Fibroblast of villous mesenchyme (primary cell): ENCODE measurements around the gene CPT2. TPM values are rescaled to one million over a fixed set of nuclear protein-coding genes. Genes with fewer than 3 reads are reported as not detected.

Experiments used
- DNase-seq: peaks from one replicate; pipeline ENCODE4 v3.0.0-alpha.2; 2010; ENCODE audit warnings: low read depth
- H3K4me3 ChIP-seq: 2 replicates; pipeline ENCODE4 v1.5.1; 2011; ENCODE audit warnings: low read depth, mild to moderate bottlenecking, low read length
- CTCF ChIP-seq: IDR thresholded peaks from 2 replicates; pipeline ENCODE4 v1.5.1; 2012; ENCODE audit warnings: low read depth, mild to moderate bottlenecking, low read length; ENCODE audit not compliant: insufficient read depth
- total RNA-seq: library from RNA; depleted of rRNA; stranded (reverse); fragments of >200 nt; gene quantifications from 2 replicates; pipeline ENCODE4 v1.2.3, GENCODE V29; 2012

The CPT2 gene
- total RNA-seq, 1 donor, result 19.0 TPM

- no peak for TF ChIP-seq CTCF
- DNase-seq, result no peak
- H3K4me3 ChIP-seq, result no peak overlapping the region
Observed at GRCh38 chr1:53214376-53214940, 17.8 kb downstream of the CPT2 start.

GRCh38 chr1:53218201-53218600 lies 21.6 kb downstream of the CPT2 start:
- DNase-seq, result no peak
- no peak for TF ChIP-seq CTCF
- no peak overlapping the region for H3K4me3 ChIP-seq

GRCh38 chr1:53219711-53220110 lies 23.1 kb downstream of the CPT2 start:
- no peak for DNase-seq
- no peak for TF ChIP-seq CTCF
- H3K4me3 ChIP-seq, result peak overlapping the region; percentile 92

GRCh38 chr1:53220171-53220961 lies 23.7 kb downstream of the CPT2 start, which contains the start of gene CZIB:
CZIB (minus strand) TSS chr1:53220634; CDS start chr1:53220575, 59 bp downstream.
- peak within 1 kb of the TSS; percentile 92 for H3K4me3 ChIP-seq
- no peak for TF ChIP-seq CTCF
- peak; percentile 90 for DNase-seq

- peak overlapping the region; percentile 92 for H3K4me3 ChIP-seq
- DNase-seq, result no peak
- no peak for TF ChIP-seq CTCF
Observed at GRCh38 chr1:53220962-53221286, 24.3 kb downstream of the CPT2 start.

- peak overlapping the region; percentile 99 for H3K4me3 ChIP-seq
- TF ChIP-seq CTCF, result no peak
- no peak for DNase-seq
Observed at GRCh38 chr1:53237638-53238037, 41.0 kb downstream of the CPT2 start.
